Spleen (tissue), 7 donors: ENCODE data around the gene SLC7A14.

ENCODE experiments used
- POLR2A ChIP-seq, 3 donors: fragments of 450-650 bp; IDR thresholded peaks; one replicate each; pipeline ENCODE4 v1.5.1; 2017; ENCODE audit warnings: antibody characterized with exemption in 3 of 3, mild to moderate bottlenecking in 1 of 3
- POLR2AphosphoS5 ChIP-seq, 3 donors: sonication (generic); formaldehyde crosslinking; IDR thresholded peaks; one replicate each; pipeline ENCODE4 v1.5.1; 2017; ENCODE audit warnings: antibody characterized with exemption in 3 of 3
- TF ChIP-seq, protein P1 (sequence below), 11 experiments: fragments of 200-600 bp in 7 of 11; fragments of 450-650 bp in 4 of 11; sonication (generic) in 4 of 11; IDR thresholded peaks in 8 of 11; conservative IDR thresholded peaks in 3 of 11; 1 replicate in 7 of 11; 2 replicates in 4 of 11; pipeline versions ENCODE4 v1.4.0 to v1.8.0; 2016 to 2021; ENCODE audit warnings: antibody characterized with exemption in 11 of 11, inconsistent platforms in 4 of 11, mild to moderate bottlenecking in 1 of 11
- donor health status: DM: no; HTN: no; CAD: no; lungs with moderate emphysema.
- donor health status: DM: no; HTN: no; CAD: no.
- donor health status: DM: no; HTN: no; CAD: no.

DNA sequence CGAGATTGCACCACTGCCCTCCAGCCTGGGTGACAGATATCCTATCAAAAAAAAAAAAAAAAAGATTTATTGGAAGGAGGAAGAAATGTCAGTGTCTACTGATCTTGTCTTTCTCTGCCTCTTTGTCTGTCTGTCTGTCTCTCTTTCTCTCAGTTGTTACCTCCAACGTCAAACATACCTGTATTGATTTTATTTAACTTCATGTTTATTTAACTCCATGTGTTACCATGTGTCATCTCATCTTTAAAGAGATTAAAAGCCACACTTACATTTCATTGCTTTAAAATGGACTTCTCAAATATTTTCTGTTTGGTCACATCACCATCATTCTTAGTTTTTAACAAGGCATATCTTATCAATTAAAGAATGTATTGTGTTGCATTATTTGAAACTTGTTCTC lies 157.8 kb downstream of the SLC7A14 start:
- TF ChIP-seq, protein P1, sequence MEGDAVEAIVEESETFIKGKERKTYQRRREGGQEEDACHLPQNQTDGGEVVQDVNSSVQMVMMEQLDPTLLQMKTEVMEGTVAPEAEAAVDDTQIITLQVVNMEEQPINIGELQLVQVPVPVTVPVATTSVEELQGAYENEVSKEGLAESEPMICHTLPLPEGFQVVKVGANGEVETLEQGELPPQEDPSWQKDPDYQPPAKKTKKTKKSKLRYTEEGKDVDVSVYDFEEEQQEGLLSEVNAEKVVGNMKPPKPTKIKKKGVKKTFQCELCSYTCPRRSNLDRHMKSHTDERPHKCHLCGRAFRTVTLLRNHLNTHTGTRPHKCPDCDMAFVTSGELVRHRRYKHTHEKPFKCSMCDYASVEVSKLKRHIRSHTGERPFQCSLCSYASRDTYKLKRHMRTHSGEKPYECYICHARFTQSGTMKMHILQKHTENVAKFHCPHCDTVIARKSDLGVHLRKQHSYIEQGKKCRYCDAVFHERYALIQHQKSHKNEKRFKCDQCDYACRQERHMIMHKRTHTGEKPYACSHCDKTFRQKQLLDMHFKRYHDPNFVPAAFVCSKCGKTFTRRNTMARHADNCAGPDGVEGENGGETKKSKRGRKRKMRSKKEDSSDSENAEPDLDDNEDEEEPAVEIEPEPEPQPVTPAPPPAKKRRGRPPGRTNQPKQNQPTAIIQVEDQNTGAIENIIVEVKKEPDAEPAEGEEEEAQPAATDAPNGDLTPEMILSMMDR (IDR thresholded peaks at IDR 0.05 in 8 of 11, conservative IDR thresholded peaks at IDR 0.05 in 3 of 11): no peak
- no peak for TF ChIP-seq POLR2A (IDR thresholded peaks at IDR 0.05)
- no peak for TF ChIP-seq POLR2AphosphoS5 (IDR thresholded peaks at IDR 0.05)
